Measurements from ENCODE around the gene ZNF142.

ZNF142 gene

GRCh38 chr2:218645126-218645525 is 14.3 kb downstream of the ZNF142 start:
- no peak for DNase-seq

DNA sequence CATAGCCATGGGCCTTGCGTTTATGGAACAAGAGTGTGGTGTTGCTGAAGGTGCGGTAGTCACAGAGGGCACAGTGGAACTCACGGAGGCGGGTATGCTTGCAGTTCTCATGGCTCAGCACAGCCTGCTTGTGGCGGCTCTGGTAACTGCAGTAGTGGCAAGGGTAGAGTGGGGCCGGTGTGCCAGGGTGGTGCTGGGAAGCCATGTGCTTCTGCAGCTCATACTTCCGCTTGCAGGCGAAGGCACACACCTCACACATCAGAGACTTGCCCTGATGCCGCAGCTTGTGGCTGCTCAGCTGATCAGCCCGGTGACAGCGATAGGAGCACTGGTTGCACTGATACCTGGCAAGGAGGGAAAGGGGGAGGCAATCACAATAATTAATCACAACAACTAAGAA is 14.7 kb downstream of the ZNF142 start:
- no peak for DNase-seq

- no peak for DNase-seq
Measured at GRCh38 chr2:218643751-218644310, 15.6 kb downstream of the ZNF142 start.

DNA sequence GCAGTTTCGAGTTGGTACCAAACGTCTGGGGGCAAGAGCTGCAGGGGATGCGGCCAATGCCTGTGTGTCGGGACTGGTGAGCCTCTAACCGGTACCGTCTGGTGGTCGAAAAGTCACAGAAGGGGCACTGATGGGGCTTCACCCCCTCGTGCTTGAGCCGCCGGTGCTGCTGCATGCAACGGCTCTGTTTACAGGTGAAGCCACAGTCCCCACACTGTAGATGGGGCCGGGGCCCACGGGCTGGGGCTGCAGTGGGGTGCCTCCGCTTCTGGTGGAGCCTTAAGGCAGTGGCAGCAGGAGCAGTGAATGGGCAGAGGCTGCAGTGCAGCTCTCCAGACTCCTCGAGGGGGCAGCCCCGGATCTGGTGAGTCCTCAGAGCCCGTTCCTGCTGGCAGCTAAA is 16.6 kb downstream of the ZNF142 start:
- DNase-seq = no peak

GRCh38 chr2:218642121-218642656 is 17.2 kb downstream of the ZNF142 start:
- no peak for DNase-seq

- DNase-seq = no peak
Measured at GRCh38 chr2:218638372-218638771, 21.1 kb downstream of the ZNF142 start.

DNA sequence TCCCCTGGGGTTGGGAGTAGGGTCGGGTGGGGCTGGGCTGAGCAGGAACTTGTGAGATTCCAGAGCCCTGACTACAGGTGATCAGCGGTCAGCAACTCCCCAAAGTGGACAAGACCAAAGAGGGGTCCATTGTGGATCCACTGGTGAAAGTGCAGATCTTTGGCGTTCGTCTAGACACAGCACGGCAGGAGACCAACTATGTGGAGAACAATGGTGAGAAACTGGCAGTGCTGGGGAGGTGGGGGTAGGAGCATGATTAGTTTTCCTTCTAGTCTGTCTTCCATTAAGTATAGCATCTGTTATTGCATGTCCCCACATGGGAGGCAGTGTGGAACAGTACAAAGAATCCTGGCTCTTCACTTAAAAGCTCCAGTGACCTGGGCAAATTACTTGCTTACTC is 23.7 kb downstream of the ZNF142 start:
- no peak for DNase-seq

DNA sequence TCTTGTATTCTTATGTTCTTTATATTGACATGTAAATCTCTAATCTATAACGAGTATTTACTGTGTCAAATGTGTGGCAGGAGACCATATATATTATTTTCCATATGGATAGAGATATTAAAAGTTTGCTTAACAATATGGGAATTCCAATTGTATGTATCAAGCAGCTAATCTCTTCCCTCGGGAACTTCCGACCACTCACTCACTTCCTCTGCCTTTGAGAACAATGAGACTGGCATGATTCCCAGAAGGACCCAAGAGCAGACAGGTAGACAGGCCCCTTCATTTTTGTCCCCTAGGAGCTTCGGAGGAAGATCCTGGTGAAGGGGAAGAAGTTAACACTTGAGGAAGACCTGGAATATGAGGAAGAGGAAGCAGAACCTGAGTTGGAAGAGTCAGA is 27.6 kb downstream of the ZNF142 start:
- no peak for DNase-seq

- DNase-seq = no peak
Measured at GRCh38 chr2:218627939-218628338, 31.5 kb downstream of the ZNF142 start.

DNA sequence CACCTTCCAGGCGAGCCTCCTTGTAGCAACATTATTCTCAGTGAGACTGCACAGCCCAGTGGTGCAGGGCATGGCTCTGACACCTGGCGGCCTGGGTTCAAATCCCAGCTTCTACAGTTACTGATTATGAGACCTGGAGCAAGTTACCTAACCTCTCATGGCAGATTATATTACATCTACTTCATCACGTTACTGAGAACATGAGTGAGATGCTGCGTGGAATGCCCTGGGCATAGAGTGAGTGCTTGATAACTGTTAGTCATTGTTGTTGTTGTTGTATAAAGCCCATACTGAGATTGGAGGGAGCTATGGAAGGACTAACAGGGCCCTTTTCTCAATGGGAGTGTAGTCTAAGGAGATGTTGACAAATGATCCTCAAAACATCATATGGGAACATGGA is 33.1 kb downstream of the ZNF142 start:
- no peak for DNase-seq

DNA sequence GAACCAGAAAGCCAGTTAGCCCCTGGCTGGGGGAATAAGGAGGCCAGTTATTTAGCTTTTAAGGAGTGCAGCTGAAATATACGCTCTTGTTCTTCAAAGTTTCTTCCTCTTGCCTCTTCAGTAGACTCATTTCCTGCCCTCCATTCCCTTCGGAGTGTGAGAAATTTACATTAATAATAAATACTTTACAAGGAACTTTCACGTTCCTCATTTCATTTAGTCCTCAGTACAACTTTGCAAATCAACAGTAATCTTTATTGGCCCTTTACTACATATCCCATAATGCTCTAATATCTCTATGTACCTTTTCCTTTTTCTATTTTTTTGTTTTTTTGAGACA is 36.1 kb downstream of the ZNF142 start:
- peak; percentile 18 for DNase-seq

DNA sequence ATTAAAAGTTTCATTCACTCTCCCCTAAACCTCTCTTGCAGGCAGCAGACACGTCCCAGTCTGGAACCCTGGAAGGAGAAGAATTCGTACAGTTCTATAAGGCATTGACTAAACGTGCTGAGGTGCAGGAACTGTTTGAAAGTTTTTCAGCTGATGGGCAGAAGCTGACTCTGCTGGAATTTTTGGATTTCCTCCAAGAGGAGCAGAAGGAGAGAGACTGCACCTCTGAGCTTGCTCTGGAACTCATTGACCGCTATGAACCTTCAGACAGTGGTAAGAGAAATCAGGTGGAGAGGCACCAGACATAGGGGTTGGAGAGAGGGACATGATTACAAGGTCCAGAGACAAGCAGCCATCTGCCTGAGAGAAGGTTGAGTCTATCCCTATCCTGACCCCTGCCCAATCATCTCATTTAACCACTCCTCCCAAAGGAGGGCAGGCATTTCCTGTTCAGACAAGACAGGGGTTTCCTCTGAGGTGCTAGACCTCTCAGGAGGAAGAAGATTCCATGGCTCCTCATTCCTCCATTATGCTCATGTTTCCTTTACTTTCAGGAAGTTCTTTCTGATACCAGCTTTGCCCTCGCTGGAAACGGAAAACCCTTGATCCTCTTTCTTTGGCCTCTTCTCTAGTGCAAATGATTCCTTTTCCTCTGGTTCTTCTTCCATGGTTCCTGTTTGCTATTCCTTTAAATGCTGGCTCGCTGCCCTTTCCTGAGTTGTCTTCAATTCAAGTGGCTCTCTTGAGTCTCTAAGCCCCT is 36.6 kb downstream of the ZNF142 start:
- DNase-seq = peak; percentile 8

- no peak for DNase-seq
Measured at GRCh38 chr2:218621007-218621406, 38.4 kb downstream of the ZNF142 start.

GRCh38 chr2:218618102-218618860 is 41.1 kb downstream of the ZNF142 start:
- DNase-seq = no peak

GRCh38 chr2:218615868-218616315 is 43.5 kb downstream of the ZNF142 start:
- DNase-seq = no peak

GRCh38 chr2:218607436-218608115 is 51.8 kb downstream of the ZNF142 start, which contains the start of gene PLCD4:
PLCD4 (plus strand) TSS chr2:218607899; CDS start chr2:218615740, 7,841 bp downstream.
- DNase-seq = no peak

- DNase-seq = no peak
Measured at GRCh38 chr2:218605432-218605831, 54.0 kb downstream of the ZNF142 start.

Data from inflammatory macrophage treated with lipopolysaccharide for 4 hours (primary cell).